SK-N-SH treated with all-trans-retinoic acid at 6 μM for 48 hours (cell line): ENCODE data around the gene IFT80.

Source experiments
- ATAC-seq: fragments of 200-7000 bp; cut with Tn5 transposase; 3 replicates; pipeline ENCODE4 v1.9.1; 2020; ENCODE audit warnings: mild to moderate bottlenecking, moderate library complexity
- ARNTL ChIP-seq: fragments of 450-650 bp; formaldehyde crosslinking; IDR thresholded peaks from 2 replicates; pipeline ENCODE4 v1.5.0; 2020; ENCODE audit warnings: low read depth, mild to moderate bottlenecking, moderate library complexity, borderline replicate concordance
- BACH2 ChIP-seq: fragments of 250-450 bp; sonication (Bioruptor Pico); IDR thresholded peaks from 2 replicates; pipeline ENCODE4 v1.9.0; 2021; ENCODE audit warnings: mild to moderate bottlenecking, borderline replicate concordance
- CSDC2 ChIP-seq: fragments of 250-450 bp; sonication (Bioruptor Pico); IDR thresholded peaks from 2 replicates; pipeline ENCODE4 v1.5.0; 2020; ENCODE audit warnings: mild to moderate bottlenecking, moderate library complexity
- ESRRG ChIP-seq: fragments of 250-450 bp; sonication (Bioruptor Pico); IDR thresholded peaks from 2 replicates; pipeline ENCODE4 v1.6.1; 2021; ENCODE audit warnings: mild to moderate bottlenecking
- GLIS3 ChIP-seq: fragments of 250-450 bp; sonication (Bioruptor Pico); IDR thresholded peaks from 2 replicates; pipeline ENCODE4 v1.5.0; 2020; ENCODE audit warnings: mild to moderate bottlenecking, moderate library complexity
- ISL1 ChIP-seq: fragments of 250-450 bp; sonication (Bioruptor Pico); IDR thresholded peaks from 2 replicates; pipeline ENCODE4 v2.1.2; 2022; ENCODE audit warnings: mild to moderate bottlenecking, moderate library complexity
- PPARA ChIP-seq: fragments of 250-450 bp; sonication (Bioruptor Pico); IDR thresholded peaks from 2 replicates; pipeline ENCODE4 v1.5.0; 2020; ENCODE audit warnings: mild to moderate bottlenecking, borderline replicate concordance
- RARB ChIP-seq: fragments of 250-450 bp; sonication (Bioruptor Pico); IDR thresholded peaks from 2 replicates; pipeline ENCODE4 v1.8.0; 2021; ENCODE audit warnings: mild to moderate bottlenecking, moderate library complexity
- SNAI2 ChIP-seq: fragments of 250-450 bp; sonication (Bioruptor Pico); IDR thresholded peaks from 2 replicates; pipeline ENCODE4 v1.5.0; 2020; ENCODE audit warnings: mild to moderate bottlenecking, moderate library complexity
- TCF4 ChIP-seq: fragments of 250-450 bp; sonication (Bioruptor Pico); IDR thresholded peaks from 2 replicates; pipeline ENCODE4 v1.8.0; 2021; ENCODE audit warnings: mild to moderate bottlenecking, moderate library complexity, borderline replicate concordance
- TOX ChIP-seq: fragments of 250-450 bp; sonication (Bioruptor Pico); IDR thresholded peaks from 2 replicates; pipeline ENCODE4 v1.8.0; 2021; ENCODE audit warnings: mild to moderate bottlenecking, moderate library complexity, borderline replicate concordance
- ZFP3 ChIP-seq: fragments of 250-450 bp; sonication (Bioruptor Pico); IDR thresholded peaks from 2 replicates; pipeline ENCODE4 v1.5.0; 2020; ENCODE audit warnings: mild to moderate bottlenecking, moderate library complexity
- ZFP30 ChIP-seq: fragments of 450-650 bp; formaldehyde crosslinking; IDR thresholded peaks from 2 replicates; pipeline ENCODE4 v1.5.0; 2022; ENCODE audit warnings: mild to moderate bottlenecking, moderate library complexity
- ZNF70 ChIP-seq: fragments of 450-650 bp; formaldehyde crosslinking; IDR thresholded peaks from 2 replicates; pipeline ENCODE4 v1.5.0; 2020; ENCODE audit warnings: mild to moderate bottlenecking, moderate library complexity
- TF ChIP-seq, protein P1 (sequence below): fragments of 250-450 bp; sonication (Bioruptor Pico); IDR thresholded peaks from 2 replicates; pipeline ENCODE4 v1.5.0; 2020; ENCODE audit warnings: mild to moderate bottlenecking, moderate library complexity
- TF ChIP-seq, protein P2 (sequence below): fragments of 250-450 bp; sonication (Bioruptor Pico); IDR thresholded peaks from 2 replicates; pipeline ENCODE4 v1.5.1; 2021; ENCODE audit warnings: mild to moderate bottlenecking, moderate library complexity
- TF ChIP-seq, protein P3 (sequence below): fragments of 250-450 bp; sonication (Bioruptor Pico); IDR thresholded peaks from 2 replicates; pipeline ENCODE4 v1.5.1; 2020; ENCODE audit warnings: low read depth, mild to moderate bottlenecking, moderate library complexity
- TF ChIP-seq, protein P4 (sequence below): fragments of 250-450 bp; sonication (Bioruptor Pico); IDR thresholded peaks from 2 replicates; pipeline ENCODE4 v1.8.0; 2021; ENCODE audit warnings: low read depth, mild to moderate bottlenecking, moderate library complexity, borderline replicate concordance

The IFT80 gene

DNA sequence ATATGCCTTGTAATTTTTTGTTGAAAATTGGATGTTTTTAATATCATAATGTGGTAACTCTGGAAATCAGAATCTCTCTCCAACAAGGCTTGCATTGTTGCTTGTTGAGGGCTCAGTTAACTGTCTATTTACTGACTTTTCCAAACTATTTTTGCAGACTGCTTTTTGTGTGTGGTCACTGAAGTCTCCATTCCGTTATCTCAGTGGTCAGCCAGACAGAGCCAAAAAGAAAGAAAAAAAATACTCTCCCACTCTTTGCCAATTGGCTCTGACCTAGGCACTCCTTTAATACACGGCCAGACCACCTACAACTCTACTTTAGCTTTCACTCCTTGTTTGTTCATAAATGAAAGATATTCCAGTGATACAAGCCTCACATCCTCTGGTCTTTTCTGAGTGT, 52.5 kb downstream of the IFT80 start (continued):
- TF ChIP-seq, protein P1, sequence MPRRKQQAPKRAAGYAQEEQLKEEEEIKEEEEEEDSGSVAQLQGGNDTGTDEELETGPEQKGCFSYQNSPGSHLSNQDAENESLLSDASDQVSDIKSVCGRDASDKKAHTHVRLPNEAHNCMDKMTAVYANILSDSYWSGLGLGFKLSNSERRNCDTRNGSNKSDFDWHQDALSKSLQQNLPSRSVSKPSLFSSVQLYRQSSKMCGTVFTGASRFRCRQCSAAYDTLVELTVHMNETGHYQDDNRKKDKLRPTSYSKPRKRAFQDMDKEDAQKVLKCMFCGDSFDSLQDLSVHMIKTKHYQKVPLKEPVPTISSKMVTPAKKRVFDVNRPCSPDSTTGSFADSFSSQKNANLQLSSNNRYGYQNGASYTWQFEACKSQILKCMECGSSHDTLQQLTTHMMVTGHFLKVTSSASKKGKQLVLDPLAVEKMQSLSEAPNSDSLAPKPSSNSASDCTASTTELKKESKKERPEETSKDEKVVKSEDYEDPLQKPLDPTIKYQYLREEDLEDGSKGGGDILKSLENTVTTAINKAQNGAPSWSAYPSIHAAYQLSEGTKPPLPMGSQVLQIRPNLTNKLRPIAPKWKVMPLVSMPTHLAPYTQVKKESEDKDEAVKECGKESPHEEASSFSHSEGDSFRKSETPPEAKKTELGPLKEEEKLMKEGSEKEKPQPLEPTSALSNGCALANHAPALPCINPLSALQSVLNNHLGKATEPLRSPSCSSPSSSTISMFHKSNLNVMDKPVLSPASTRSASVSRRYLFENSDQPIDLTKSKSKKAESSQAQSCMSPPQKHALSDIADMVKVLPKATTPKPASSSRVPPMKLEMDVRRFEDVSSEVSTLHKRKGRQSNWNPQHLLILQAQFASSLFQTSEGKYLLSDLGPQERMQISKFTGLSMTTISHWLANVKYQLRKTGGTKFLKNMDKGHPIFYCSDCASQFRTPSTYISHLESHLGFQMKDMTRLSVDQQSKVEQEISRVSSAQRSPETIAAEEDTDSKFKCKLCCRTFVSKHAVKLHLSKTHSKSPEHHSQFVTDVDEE, result no peak
- TF ChIP-seq GLIS3 (CRISPR knock-in tag), result no peak
- TF ChIP-seq BACH2 (CRISPR knock-in tag), result no peak
- TF ChIP-seq, all 23 proteins: peak for 0

DNA sequence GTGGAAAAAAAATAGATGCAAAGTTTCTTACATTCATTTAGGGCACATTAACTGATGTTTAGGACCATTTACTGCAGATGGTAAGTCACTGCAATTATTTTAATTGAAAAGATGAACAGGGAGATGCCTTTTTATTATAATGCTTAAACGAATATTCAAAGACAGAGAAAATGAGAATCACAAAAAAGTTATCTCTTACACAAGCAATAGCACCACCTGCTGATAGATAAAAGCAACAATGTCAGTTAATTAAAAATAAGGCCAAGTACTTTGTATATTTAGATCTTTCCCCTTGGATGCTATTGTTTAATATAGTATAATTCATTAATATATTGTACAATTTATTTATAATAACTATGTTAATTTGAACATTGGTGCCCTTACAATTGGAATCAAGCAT, 55.9 kb downstream of the IFT80 start:
- TF ChIP-seq TOX (CRISPR knock-in tag) (no peak), ZFP30 (CRISPR knock-in tag) (no peak), ZFP3 (CRISPR knock-in tag) (no peak), RARB (CRISPR knock-in tag) (no peak)
- TF ChIP-seq, protein P2, sequence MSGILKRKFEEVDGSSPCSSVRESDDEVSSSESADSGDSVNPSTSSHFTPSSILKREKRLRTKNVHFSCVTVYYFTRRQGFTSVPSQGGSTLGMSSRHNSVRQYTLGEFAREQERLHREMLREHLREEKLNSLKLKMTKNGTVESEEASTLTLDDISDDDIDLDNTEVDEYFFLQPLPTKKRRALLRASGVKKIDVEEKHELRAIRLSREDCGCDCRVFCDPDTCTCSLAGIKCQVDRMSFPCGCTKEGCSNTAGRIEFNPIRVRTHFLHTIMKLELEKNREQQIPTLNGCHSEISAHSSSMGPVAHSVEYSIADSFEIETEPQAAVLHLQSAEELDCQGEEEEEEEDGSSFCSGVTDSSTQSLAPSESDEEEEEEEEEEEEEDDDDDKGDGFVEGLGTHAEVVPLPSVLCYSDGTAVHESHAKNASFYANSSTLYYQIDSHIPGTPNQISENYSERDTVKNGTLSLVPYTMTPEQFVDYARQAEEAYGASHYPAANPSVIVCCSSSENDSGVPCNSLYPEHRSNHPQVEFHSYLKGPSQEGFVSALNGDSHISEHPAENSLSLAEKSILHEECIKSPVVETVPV (CRISPR knock-in tag), result no peak
- no peak; the same call in 2 of the 3 replicates for ATAC-seq

DNA sequence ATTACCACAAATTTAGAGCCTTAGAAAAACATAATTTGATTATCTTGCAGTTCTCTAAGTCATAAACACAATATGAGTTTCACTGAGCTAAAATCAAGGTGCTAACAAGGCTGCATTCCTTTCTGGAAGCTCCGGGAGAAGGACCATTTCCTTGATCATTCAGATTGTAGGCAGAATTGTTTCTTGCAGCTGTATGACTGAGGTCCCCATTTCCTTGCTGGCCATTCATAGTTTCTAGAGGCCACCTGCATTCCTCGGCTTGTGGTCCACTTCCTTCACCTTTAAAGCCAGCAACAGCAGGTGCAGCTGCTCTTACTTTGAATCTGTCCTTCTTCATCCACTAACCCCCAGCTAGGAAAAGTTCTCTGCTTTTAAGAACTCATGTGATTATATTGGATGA, 58.7 kb downstream of the IFT80 start:
- no peak for ATAC-seq
- TF ChIP-seq SNAI2 (no peak), ISL1 (CRISPR knock-in tag) (no peak), ZFP3 (CRISPR knock-in tag) (no peak)
- TF ChIP-seq, protein P3, sequence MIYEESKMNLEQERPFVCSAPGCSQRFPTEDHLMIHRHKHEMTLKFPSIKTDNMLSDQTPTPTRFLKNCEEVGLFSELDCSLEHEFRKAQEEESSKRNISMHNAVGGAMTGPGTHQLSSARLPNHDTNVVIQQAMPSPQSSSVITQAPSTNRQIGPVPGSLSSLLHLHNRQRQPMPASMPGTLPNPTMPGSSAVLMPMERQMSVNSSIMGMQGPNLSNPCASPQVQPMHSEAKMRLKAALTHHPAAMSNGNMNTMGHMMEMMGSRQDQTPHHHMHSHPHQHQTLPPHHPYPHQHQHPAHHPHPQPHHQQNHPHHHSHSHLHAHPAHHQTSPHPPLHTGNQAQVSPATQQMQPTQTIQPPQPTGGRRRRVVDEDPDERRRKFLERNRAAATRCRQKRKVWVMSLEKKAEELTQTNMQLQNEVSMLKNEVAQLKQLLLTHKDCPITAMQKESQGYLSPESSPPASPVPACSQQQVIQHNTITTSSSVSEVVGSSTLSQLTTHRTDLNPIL (CRISPR knock-in tag), result no peak

DNA sequence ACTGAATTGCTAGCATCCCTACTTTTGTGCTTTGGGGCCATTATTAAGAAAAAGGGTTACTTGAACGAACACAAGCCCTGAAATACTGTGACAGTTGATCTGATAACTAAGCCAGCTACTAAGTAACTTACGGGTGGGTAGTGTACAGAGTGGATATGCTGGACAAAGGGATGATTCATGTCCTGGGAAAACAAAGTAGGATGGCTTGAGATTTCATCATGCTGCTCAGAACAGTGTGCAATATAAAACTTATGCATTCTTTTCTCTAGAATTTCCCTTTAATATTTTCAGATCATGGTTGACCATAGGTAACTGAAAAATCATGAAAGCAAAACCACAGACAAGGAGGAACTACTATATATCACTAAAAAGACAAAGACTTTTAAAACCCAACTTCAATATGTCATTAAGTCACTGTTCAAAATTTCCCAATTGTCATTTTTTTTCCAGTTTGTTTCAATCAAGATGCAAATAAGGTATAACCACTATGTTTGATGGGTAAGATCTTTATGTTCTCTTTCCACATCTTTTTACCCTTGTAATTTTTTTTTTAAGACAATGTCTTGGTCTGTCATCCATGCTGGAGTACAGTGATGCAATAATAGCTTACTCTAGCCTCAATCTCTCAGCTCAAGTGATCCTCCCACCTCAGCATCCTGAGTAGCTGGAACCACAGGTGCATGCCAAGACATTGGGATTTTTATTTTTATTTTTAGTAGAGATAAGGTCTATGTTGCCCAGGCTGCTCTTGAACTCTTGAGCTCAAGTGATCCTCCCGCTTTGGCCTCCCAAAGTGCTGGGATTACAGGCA, 67.7 kb downstream of the IFT80 start:
- TF ChIP-seq ZFP30 (CRISPR knock-in tag) (no peak), ARNTL (CRISPR knock-in tag) (no peak), ZFP3 (CRISPR knock-in tag) (peak; percentile 55; the same call in 1 of the 2 replicates), ESRRG (CRISPR knock-in tag) (no peak), CSDC2 (CRISPR knock-in tag) (0 out of 2 replicates have a peak, but pooled peaks have one; percentile 33), PPARA (CRISPR knock-in tag) (no peak), ISL1 (CRISPR knock-in tag) (peak; percentile 72)
- TF ChIP-seq, all 23 proteins: peak for 3
- peak; percentile 87 for ATAC-seq

DNA sequence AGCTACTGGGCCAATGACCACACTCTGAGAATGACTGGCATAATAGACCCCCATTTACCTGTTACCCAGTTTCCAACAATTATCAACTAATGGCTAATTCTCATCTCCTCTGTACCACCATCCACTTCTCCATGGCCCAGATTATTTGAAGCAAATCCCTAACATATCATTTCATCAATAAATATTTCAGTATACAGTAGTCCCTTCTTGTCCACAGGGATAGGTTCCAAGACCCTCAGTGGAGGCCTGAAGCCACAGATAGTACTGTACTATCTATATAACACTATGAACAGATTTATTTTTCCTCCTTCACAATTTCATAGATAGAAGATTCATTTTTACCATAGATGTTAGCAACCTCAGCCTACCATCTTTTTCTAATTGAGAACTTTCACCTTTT, 68.3 kb downstream of the IFT80 start:
- no peak for TF ChIP-seq SNAI2
- no peak for TF ChIP-seq ARNTL (CRISPR knock-in tag)
- no peak for TF ChIP-seq ZNF70 (CRISPR knock-in tag)
- TF ChIP-seq, protein P1, result no peak
- TF ChIP-seq, protein P4, sequence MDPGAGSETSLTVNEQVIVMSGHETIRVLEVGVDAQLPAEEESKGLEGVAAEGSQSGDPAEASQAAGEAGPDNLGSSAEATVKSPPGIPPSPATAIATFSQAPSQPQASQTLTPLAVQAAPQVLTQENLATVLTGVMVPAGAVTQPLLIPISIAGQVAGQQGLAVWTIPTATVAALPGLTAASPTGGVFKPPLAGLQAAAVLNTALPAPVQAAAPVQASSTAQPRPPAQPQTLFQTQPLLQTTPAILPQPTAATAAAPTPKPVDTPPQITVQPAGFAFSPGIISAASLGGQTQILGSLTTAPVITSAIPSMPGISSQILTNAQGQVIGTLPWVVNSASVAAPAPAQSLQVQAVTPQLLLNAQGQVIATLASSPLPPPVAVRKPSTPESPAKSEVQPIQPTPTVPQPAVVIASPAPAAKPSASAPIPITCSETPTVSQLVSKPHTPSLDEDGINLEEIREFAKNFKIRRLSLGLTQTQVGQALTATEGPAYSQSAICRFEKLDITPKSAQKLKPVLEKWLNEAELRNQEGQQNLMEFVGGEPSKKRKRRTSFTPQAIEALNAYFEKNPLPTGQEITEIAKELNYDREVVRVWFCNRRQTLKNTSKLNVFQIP (CRISPR knock-in tag), result no peak
- TF ChIP-seq TCF4 (CRISPR knock-in tag), result no peak
- no peak for ATAC-seq
